Esophagus (tissue), 2 donors: Measurements from ENCODE around the gene KIRREL1. TPM values are rescaled to one million over a fixed set of nuclear protein-coding genes. Genes with fewer than 3 reads are reported as not detected.

ENCODE experiments used
- H3K27ac ChIP-seq, 2 donors: one replicate each; pipeline ENCODE4 v1.5.1; 2013; ENCODE audit warnings: low read depth in 2 of 2, mild to moderate bottlenecking in 2 of 2, inconsistent platforms in 1 of 2, low read length in 1 of 2, moderate library complexity in 1 of 2
- H3K27me3 ChIP-seq, 2 donors: one replicate each; pipeline ENCODE4 v1.6.1; 2013; ENCODE audit warnings: low read length in 2 of 2, control low read depth in 1 of 2, mild to moderate bottlenecking in 1 of 2; ENCODE audit not compliant: insufficient read depth in 2 of 2, control insufficient read depth in 1 of 2
- H3K36me3 ChIP-seq, 2 donors: one replicate each; pipeline ENCODE4 v1.6.1; 2013; ENCODE audit warnings: low read length in 1 of 2; ENCODE audit not compliant: control insufficient read depth in 2 of 2, insufficient read depth in 2 of 2
- H3K4me1 ChIP-seq, 2 donors: one replicate each; pipeline ENCODE4 v1.6.1; 2013; ENCODE audit warnings: low read length in 1 of 2; ENCODE audit not compliant: control insufficient read depth in 2 of 2, insufficient read depth in 2 of 2
- H3K4me3 ChIP-seq, 2 donors: one replicate each; pipeline ENCODE4 v1.5.1; 2013; ENCODE audit warnings: low read length in 2 of 2, mild to moderate bottlenecking in 2 of 2, low read depth in 1 of 2, moderate library complexity in 1 of 2
- H3K9me3 ChIP-seq, 2 donors: one replicate each; pipeline ENCODE4 v1.6.1; 2013; ENCODE audit warnings: mild to moderate bottlenecking in 2 of 2, low read depth in 1 of 2, low read length in 1 of 2, moderate library complexity in 1 of 2; ENCODE audit not compliant: control insufficient read depth in 2 of 2, insufficient read depth in 1 of 2
- WGBS, 2 donors: extraction: QIAGEN DNeasy Blood & Tissue Kit; methylation state at CpG; one replicate each; pipeline ENCODE4 v1.1.7; 2013; 5-methylcytosine and 5-hydroxymethylcytosine counted together
- polyA plus RNA-seq, 2 donors: library from polyadenylated mRNA; stranded (reverse); fragments of 200-250 nt; gene quantifications; one replicate each; pipeline ENCODE4 v1.2.3, GENCODE V29; 2013
- donor health status: healthy with polysubstance abuse.
- donor health status: Bipolar disorder and iron deficiency.

Gene KIRREL1
- polyA plus RNA-seq, 2 donors, result 2.9 to 3.7 TPM

DNA sequence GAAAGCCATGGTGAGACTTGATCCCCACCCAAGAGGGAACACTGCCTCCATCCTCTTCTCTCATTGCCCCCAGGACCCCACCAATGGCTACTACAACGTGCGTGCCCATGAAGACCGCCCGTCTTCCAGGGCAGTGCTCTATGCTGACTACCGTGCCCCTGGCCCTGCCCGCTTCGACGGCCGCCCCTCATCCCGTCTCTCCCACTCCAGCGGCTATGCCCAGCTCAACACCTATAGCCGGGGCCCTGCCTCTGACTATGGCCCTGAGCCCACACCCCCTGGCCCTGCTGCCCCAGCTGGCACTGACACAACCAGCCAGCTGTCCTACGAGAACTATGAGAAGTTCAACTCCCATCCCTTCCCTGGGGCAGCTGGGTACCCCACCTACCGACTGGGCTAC lies 101.1 kb downstream of the KIRREL1 start:
- Histone ChIP-seq H3K27me3 (no peaks in the 10 kb centered on the region), H3K9me3 (no peaks in the 10 kb centered on the region), H3K27ac (no peak overlapping the region), H3K4me3 (no peak overlapping the region), H3K4me1 (peaks cover 4 to 10% of the 10 kb centered on the region in 2 donors), H3K36me3 (peaks cover 0 to 16% of the 10 kb centered on the region in 2 donors)
- 87 to 88% methylated on average over 14 of the region's 14 CpGs for WGBS, 2 donors

DNA sequence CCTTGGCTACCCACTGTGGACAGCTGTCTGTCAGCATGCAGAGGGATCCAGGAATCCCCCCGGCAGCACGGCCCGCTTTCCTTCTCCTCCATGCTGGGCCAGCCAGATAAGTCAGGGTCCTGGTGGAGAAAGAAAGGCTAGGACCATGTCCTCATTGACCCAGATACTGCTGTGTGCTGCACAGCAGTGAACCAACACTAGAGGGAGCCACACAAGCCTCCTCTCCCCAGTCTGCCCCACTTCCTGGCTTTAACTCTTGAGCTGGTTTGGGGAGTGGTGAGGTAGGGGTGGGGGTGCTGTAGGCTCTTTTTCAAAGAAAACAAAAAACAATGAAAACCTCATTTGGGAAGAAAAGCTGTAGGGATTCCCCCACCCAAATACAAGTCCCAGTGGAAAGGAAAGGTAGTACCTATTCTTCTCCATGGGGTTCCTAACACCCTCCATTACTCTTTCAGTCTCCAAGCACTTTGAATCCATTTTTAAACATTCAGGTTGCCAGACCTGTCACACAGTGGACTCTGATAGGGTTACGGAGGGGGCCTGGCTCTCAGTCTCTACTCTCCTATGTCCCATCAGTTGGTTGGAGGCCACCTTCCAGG lies 102.4 kb downstream of the KIRREL1 start:
- H3K4me1 ChIP-seq, result peaks cover 4 to 10% of the 10 kb centered on the region in 2 donors
- H3K36me3 ChIP-seq, result peaks cover 0 to 12% of the 10 kb centered on the region in 2 donors
- H3K27ac ChIP-seq, result no peak overlapping the region
- H3K27me3 ChIP-seq, result no peaks in the 10 kb centered on the region
- H3K4me3 ChIP-seq, result no peak overlapping the region
- WGBS, 2 donors, result 91% methylated on average over 4 of the region's 4 CpGs
- no peaks in the 10 kb centered on the region for H3K9me3 ChIP-seq

DNA sequence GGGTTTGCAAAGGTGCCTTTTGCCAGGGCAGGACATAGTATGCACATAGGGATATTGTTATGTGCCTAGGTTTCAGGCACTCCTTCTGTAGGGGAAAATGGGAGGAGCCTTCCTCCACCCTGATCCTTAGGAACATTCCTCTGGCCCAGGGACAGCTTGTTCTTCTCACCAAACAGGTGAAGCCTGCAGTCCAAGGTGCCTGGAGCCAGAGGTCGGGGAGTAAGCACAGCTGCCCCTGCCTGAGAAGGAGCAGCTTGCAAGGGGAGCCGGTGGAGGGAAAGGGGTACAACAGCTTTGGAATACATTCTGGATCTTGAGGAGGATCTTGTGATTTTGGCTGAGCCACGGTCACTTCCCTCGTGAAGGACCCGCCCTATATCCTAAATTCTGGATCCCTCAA lies 104.8 kb downstream of the KIRREL1 start:
- Histone ChIP-seq H3K4me3 (no peak overlapping the region), H3K9me3 (no peaks in the 10 kb centered on the region), H3K27ac (no peak overlapping the region), H3K27me3 (no peaks in the 10 kb centered on the region), H3K4me1 (peaks cover 4 to 10% of the 10 kb centered on the region in 2 donors), H3K36me3 (peaks cover 0 to 3% of the 10 kb centered on the region in 2 donors)
- 59 to 64% methylated on average over 5 of the region's 5 CpGs for WGBS, 2 donors

DNA sequence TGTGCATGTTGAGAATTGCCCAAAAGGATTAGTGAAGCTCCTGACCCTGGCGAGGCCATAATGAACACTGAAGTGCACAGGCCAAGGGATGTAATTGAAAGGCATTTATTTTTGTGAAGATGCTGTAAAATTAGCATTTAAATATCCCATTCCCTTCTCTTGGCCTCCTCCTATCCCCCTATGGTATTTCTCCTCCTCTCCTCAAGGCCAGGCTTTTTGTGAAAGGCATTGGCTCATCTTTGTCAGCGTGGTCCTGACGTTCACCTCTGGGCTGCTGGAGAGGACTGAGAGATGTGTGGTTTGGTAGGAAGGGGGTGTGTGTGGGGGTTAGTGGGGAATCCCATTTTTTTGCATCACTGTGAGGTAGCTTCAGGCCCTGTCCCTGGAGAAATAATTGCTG lies 105.7 kb downstream of the KIRREL1 start:
- peaks cover 4 to 10% of the 10 kb centered on the region in 2 donors for H3K4me1 ChIP-seq
- no peaks in the 10 kb centered on the region for H3K9me3 ChIP-seq
- WGBS, 2 donors, result 71% methylated on average over 3 of the region's 3 CpGs
- H3K4me3 ChIP-seq, result no peak overlapping the region
- H3K27ac ChIP-seq, result no peak overlapping the region
- H3K36me3 ChIP-seq, result no peaks in the 10 kb centered on the region
- no peaks in the 10 kb centered on the region for H3K27me3 ChIP-seq

DNA sequence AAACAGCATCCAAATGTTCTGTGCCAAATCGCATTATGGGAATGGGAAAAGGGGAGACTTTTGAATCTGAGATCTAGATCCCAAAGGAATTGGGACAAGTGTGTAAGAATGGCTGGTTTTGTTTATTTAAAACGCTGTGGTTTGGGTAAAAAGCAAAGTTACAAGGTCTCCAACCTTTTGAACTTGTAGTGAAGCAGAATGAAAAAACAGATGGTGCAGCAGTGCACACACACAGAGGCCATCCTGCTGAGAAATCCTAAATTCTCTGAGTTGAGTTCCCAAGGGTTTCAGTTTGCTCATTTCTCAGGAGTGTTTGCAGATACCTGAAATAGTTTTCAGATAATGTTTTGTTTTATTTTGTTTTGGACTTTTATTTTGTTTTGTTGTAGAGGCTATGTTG lies 107.1 kb downstream of the KIRREL1 start:
- WGBS, 2 donors, result 51 to 58% methylated on average over 2 of the region's 2 CpGs
- no peaks in the 10 kb centered on the region for H3K36me3 ChIP-seq
- no peaks in the 10 kb centered on the region for H3K27me3 ChIP-seq
- H3K4me1 ChIP-seq, result peaks cover 4 to 10% of the 10 kb centered on the region in 2 donors
- no peak overlapping the region for H3K4me3 ChIP-seq
- H3K27ac ChIP-seq, result no peak overlapping the region
- H3K9me3 ChIP-seq, result no peaks in the 10 kb centered on the region

DNA sequence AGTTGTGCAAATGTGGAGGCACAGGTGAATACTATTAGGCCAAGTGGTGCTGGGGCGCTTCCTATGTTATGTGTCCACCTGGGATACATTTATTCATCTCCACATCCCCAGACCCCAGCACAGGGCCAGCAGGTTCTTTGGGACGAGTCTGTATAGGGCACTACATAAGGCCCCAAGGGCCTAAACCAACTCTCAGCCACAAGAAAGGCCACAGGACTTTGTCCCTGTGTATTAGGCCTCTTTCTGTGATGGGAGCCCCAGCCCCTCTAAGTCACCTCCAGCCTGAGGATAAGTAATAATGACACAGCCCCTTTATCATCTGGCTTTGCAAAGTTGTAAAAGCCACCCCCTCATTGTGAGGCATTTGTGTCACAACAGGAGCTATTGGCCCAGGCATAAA lies 108.0 kb downstream of the KIRREL1 start:
- H3K27ac ChIP-seq, result no peak overlapping the region
- H3K4me3 ChIP-seq, result no peak overlapping the region
- H3K9me3 ChIP-seq, result no peaks in the 10 kb centered on the region
- H3K4me1 ChIP-seq, result peaks cover 4 to 8% of the 10 kb centered on the region in 2 donors
- H3K36me3 ChIP-seq, result no peaks in the 10 kb centered on the region
- WGBS, 2 donors, result 79 to 92% methylated on average over 2 of the region's 2 CpGs
- no peaks in the 10 kb centered on the region for H3K27me3 ChIP-seq

DNA sequence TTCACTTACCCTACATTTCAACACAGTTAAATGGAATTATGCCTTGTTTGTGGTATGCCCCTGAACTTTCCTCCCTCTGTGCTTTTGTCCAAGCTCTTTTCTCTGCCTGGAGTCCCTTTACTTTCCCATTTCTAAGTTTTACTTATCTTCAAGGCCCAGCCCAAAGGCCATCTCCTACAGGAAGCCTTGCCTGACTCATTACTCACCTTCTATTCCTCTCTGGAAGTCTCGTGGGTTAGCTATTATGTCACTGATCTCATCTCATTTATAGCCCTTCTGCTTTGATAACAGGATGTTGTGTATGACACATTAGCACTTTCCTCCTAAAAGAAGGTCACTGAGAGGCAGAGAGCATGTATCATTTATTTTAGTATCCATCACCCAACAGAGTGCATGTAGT lies 108.5 kb downstream of the KIRREL1 start:
- Histone ChIP-seq H3K9me3 (no peaks in the 10 kb centered on the region), H3K27ac (no peak overlapping the region), H3K36me3 (no peaks in the 10 kb centered on the region), H3K4me3 (no peak overlapping the region), H3K4me1 (peaks cover 4 to 6% of the 10 kb centered on the region in 2 donors), H3K27me3 (no peaks in the 10 kb centered on the region)
- WGBS, 2 donors, result 11 to 26% methylated on average over 1 of the region's 1 CpG

DNA sequence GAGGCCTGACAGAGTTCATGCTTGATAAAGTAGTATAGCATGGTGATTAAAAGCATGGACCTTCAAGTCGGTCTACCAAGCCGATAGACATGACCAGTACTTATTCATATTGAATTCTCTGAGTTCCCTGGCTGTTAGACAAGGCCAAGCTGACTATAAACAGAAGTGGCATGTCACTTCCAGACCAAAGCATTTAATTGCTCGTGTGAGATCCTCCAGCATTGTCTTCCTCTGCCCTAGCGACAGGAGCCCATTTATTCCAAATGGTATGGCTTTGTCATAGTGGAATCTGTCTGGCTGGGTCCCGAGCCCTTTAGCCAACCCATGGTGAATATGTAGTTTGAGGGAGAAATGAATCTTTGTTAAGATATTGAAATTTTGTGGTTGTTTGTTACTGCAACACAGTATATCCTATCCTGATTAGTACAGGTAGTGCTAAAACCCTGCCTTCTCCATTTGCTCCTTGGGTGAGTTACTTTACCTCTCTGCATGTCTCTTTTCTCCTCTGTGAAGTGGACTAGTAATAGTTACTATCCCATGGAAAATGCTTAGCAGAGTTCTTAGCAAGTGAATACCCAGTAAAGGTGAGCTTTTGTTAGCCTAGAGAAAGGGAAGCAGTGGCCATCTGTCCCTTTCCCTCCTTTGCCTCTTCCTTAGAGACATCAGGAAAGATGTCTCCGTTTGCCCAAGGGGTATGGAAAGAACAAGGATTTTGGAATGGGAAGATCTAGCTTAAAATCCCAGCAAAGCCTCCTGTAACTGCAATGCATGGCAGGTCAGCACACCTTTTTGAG lies 109.6 kb downstream of the KIRREL1 start:
- no peaks in the 10 kb centered on the region for H3K27me3 ChIP-seq
- WGBS, 2 donors, result 61% methylated on average over 6 of the region's 6 CpGs
- H3K36me3 ChIP-seq, result no peaks in the 10 kb centered on the region
- peaks cover 4 to 6% of the 10 kb centered on the region in 2 donors for H3K4me1 ChIP-seq
- H3K9me3 ChIP-seq, result no peaks in the 10 kb centered on the region
- no peak overlapping the region for H3K4me3 ChIP-seq
- no peak overlapping the region for H3K27ac ChIP-seq

DNA sequence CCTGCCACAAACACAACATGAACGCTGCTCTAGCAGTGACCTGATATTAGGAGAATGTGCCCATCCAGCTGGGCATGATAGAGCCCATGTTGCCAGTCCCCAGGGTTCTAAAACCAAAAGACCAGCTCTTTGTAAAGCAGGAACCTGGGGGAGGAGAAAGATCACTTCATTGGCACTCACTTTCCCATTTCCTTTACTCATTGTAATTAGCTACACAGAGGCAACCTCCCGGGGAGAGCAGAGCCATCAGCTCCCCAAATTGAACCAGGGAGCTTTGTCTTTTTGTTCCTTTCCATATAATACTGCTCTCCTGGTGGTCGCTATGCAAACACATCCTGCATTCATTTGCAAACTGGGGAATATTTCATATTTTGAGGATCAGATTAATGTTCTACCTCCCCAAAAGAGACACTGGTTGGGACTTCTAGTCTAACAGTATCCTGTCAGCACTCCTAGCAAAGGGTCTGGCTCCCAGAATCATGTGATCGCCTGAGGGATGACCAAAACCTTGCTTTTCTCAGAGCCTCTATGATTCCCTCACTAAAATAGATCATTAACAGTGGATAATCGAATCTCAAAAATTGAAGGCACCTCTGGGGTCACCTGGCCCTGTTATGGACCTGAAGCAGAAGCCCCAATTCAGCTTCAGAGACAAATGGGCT lies 110.5 kb downstream of the KIRREL1 start:
- H3K27ac ChIP-seq, result no peak overlapping the region
- no peaks in the 10 kb centered on the region for H3K9me3 ChIP-seq
- no peak overlapping the region for H3K4me3 ChIP-seq
- no peaks in the 10 kb centered on the region for H3K36me3 ChIP-seq
- H3K4me1 ChIP-seq, result peaks cover under 1% of the 10 kb centered on the region in 2 donors
- WGBS, 2 donors, result 38 to 51% methylated on average over 5 of the region's 5 CpGs
- no peaks in the 10 kb centered on the region for H3K27me3 ChIP-seq
